Transverse colon (tissue), 4 donors: ENCODE results near the gene RAB30. TPM values are rescaled to one million over a fixed set of nuclear protein-coding genes. Genes with fewer than 3 reads are reported as not detected.

Experiments
- DNase-seq: peaks from one replicate; pipeline ENCODE4 v3.0.0-alpha.2; 2019
- H3K27ac ChIP-seq, 4 donors: fragments of 200-600 bp; sonication (generic); 2 replicates each; pipeline ENCODE4 v1.5.1; 2016 to 2018; ENCODE audit warnings: inconsistent platforms in 4 of 4
- H3K27me3 ChIP-seq: fragments of 200-600 bp; sonication (generic); 2 replicates; pipeline ENCODE4 v1.5.1; 2017; ENCODE audit warnings: inconsistent platforms
- H3K36me3 ChIP-seq, 4 donors: fragments of 200-600 bp; sonication (generic); 2 replicates each; pipeline ENCODE4 v1.5.1; 2017 to 2019; ENCODE audit warnings: inconsistent platforms in 4 of 4
- H3K4me1 ChIP-seq, 4 donors: fragments of 200-600 bp; sonication (generic); 2 replicates each; pipeline ENCODE4 v1.5.1; 2017 to 2020; ENCODE audit warnings: inconsistent platforms in 4 of 4
- H3K4me3 ChIP-seq, 4 donors: fragments of 200-600 bp; sonication (generic); 1 replicate in 1 of 4; 2 replicates in 3 of 4; pipeline versions ENCODE4 v1.5.1 to v1.6.1; 2017 to 2019; ENCODE audit warnings: inconsistent platforms in 4 of 4
- H3K9me3 ChIP-seq, 2 donors: fragments of 200-600 bp; sonication (generic); 2 replicates each; pipeline ENCODE4 v1.5.1; 2017 to 2019; ENCODE audit warnings: inconsistent platforms in 2 of 2
- CTCF ChIP-seq, 5 experiments: fragments of 200-600 bp in 3 of 5; fragments of 450-650 bp in 2 of 5; sonication (generic) in 3 of 5; IDR thresholded peaks; 1 replicate in 2 of 5; 2 replicates in 3 of 5; pipeline ENCODE4 v1.5.1; 2016 to 2017; ENCODE audit warnings: antibody characterized with exemption in 5 of 5, inconsistent platforms in 3 of 5, mild to moderate bottlenecking in 2 of 5, moderate library complexity in 1 of 5
- EP300 ChIP-seq: sonication (generic); formaldehyde crosslinking; IDR thresholded peaks from one replicate; pipeline ENCODE4 v1.6.1; 2017; ENCODE audit warnings: antibody characterized with exemption, low read depth
- POLR2A ChIP-seq: fragments of 450-650 bp; IDR thresholded peaks from one replicate; pipeline ENCODE4 v1.6.1; 2016; ENCODE audit warnings: antibody characterized with exemption, mild to moderate bottlenecking, moderate library complexity
- POLR2AphosphoS5 ChIP-seq, 3 donors: sonication (generic); formaldehyde crosslinking; IDR thresholded peaks; one replicate each; pipeline ENCODE4 v1.6.1; 2016; ENCODE audit warnings: antibody characterized with exemption in 3 of 3
- WGBS, 2 donors: methylation state at CpG; one replicate each; pipeline ENCODE4 v1.1.5; 2018; ENCODE audit warnings: low coverage in 1 of 2; 5-methylcytosine and 5-hydroxymethylcytosine counted together
- in situ Hi-C, 4 donors: fragments of 200-750 bp; cut with MboI; loops; one replicate each; pipeline versions ENCODE4 v1.15.0 to v1.15.1; 2017; ENCODE audit warnings: low sequenced_read_pairs in 3 of 4, low pct_ligation_motif_present in 1 of 4, low pct_unique_long_range_greater_than_20kb in 1 of 4
- intact Hi-C: fragments of 100-400 bp; cut with DNase I; formaldehyde crosslinking; loops from one replicate; pipeline ENCODE4 v1.15.1; 2023; ENCODE audit warnings: low total_unique reads
- total RNA-seq, 4 donors: library from RNA; depleted of rRNA; stranded (reverse); fragments of >200 nt; gene quantifications; one replicate each; pipeline ENCODE4 v1.1.0, GENCODE V29; 2016

Gene RAB30
- total RNA-seq, 4 donors from 2014 or later: 2.2 to 29.9 (median 14.5) TPM

DNA sequence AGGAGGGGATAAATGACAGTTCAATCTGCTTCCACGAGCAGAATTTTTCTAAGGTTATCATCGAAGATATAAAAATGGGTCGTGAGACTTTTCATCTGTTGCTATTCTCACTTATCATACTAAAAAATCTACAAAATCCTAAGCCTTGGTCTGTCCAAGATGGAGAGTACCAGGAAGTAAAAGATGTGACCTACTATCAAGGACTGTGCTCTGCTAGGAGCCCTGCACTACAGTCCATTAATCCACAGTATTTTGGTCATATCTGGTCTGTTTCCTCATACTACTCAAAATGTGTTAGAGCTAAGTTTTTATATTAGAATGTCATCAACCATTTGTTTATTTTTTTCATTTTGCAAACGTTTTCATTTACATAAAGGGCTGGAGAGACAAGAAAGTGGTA is 90.8 kb downstream of the RAB30 start:
- TF ChIP-seq POLR2AphosphoS5 (IDR thresholded peaks at IDR 0.05) (no peak), EP300 (no peak), CTCF (IDR thresholded peaks at IDR 0.05) (no peak), POLR2A (no peak)
- 83 to 88% methylated on average over 4 of the region's 4 CpGs for WGBS, 2 donors

GRCh38 chr11:82980292-82980691 is 91.4 kb downstream of the RAB30 start:
- H3K27ac ChIP-seq: no peak overlapping the region
- no peak overlapping the region for H3K4me3 ChIP-seq
- no peaks in the 10 kb centered on the region for H3K27me3 ChIP-seq
- no peaks in the 10 kb centered on the region for H3K9me3 ChIP-seq
- TF ChIP-seq POLR2AphosphoS5 (IDR thresholded peaks at IDR 0.05) (no peak), EP300 (no peak), CTCF (IDR thresholded peaks at IDR 0.05) (no peak), POLR2A (no peak)
- in situ Hi-C loops (no loop called here), intact Hi-C loops (no loop called here)
- DNase-seq: no peak
- no peaks in the 10 kb centered on the region for H3K4me1 ChIP-seq
- peaks cover 0 to 14% (median 6%) of the 10 kb centered on the region in 4 donors for H3K36me3 ChIP-seq

More for the DNA sequence above, 90.8 kb downstream of the RAB30 start:
- no peaks in the 10 kb centered on the region for H3K4me1 ChIP-seq
- H3K4me3 ChIP-seq: no peak overlapping the region
- H3K27ac ChIP-seq: no peak overlapping the region
- intact Hi-C loops (no loop called here), in situ Hi-C loops (no loop called here)
- H3K9me3 ChIP-seq: no peaks in the 10 kb centered on the region
- H3K27me3 ChIP-seq: no peaks in the 10 kb centered on the region
- no peak for DNase-seq
- peaks cover 0 to 14% (median 6%) of the 10 kb centered on the region in 4 donors for H3K36me3 ChIP-seq

DNA sequence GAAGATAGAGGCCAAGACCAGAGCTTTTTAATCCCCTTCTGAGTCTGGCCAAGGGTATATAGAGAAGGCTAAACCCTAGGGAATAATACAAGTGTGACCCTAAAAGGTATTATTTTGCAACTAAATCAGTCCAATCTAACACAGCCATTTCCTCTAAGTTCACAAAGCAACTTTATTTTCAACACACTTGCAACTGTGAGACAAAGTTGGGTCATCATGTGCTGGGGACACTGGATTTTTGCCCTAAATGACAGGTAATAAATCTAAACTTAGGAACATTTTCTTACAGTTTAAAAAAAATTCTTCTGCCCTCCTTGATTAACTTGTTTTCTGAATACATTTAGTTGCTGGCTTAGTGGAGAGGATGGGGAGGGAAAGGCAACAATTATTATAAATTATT is 91.9 kb downstream of the RAB30 start:
- no peak for TF ChIP-seq POLR2AphosphoS5 (IDR thresholded peaks at IDR 0.05)
- no peak for TF ChIP-seq EP300
- TF ChIP-seq CTCF (IDR thresholded peaks at IDR 0.05): no peak
- TF ChIP-seq POLR2A: no peak
- H3K9me3 ChIP-seq: no peaks in the 10 kb centered on the region
- no peak overlapping the region for H3K27ac ChIP-seq
- in situ Hi-C loops: no loop called here
- intact Hi-C loops: no loop called here
- no peaks in the 10 kb centered on the region for H3K4me1 ChIP-seq
- H3K27me3 ChIP-seq: no peaks in the 10 kb centered on the region
- DNase-seq: no peak
- H3K36me3 ChIP-seq: peaks cover 0 to 14% (median 4%) of the 10 kb centered on the region in 4 donors
- H3K4me3 ChIP-seq: no peak overlapping the region

DNA sequence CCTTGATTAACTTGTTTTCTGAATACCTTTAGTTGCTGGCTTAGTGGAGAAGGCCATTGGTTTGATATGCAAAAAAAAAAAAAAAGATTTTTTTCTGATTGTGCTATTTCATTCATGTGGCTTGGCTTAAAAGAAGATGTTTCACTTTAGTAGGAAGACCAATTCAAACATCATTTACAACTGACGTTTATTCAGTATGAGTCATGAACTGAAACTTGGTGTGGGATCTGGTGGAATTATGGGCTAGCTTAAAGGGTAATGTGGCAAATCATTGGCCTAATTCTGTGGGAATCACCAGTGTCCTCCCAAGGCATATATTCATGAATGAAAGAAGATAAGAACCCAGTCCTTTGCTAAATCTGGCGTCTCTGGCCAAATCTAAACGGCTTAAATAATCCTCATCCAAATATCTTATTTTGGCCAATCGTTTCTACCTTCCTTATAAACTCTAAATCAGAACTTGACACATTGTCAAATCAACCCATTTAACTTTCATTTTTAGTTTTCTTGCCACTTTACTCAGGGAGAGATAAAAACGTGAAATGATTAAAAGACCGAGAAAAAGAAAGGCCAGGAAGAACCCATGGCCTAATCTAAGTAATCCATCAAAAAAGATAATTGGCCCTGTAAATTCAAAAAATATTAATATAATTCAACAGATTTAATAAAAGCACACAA is 93.1 kb downstream of the RAB30 start:
- no peak for DNase-seq
- WGBS, 2 donors: 68 to 77% methylated on average over 6 of the region's 6 CpGs
- intact Hi-C loops (no loop called here), in situ Hi-C loops (no loop called here)
- peaks cover 0 to 7% (median 2%) of the 10 kb centered on the region in 4 donors for H3K36me3 ChIP-seq
- H3K27me3 ChIP-seq: no peaks in the 10 kb centered on the region
- no peak for TF ChIP-seq POLR2A
- no peak for TF ChIP-seq CTCF (IDR thresholded peaks at IDR 0.05)
- TF ChIP-seq POLR2AphosphoS5 (IDR thresholded peaks at IDR 0.05): no peak
- TF ChIP-seq EP300: no peak
- no peak overlapping the region for H3K4me3 ChIP-seq
- H3K9me3 ChIP-seq: no peaks in the 10 kb centered on the region
- no peak overlapping the region for H3K27ac ChIP-seq
- H3K4me1 ChIP-seq: no peaks in the 10 kb centered on the region
